KG1 (cell line): ENCODE data around the gene GUCY1A2.

Experiments
- DNase-seq: peaks from one replicate; lab custom pipeline; 2025; lab: John Stamatoyannopoulos, UW

GUCY1A2 gene

DNA sequence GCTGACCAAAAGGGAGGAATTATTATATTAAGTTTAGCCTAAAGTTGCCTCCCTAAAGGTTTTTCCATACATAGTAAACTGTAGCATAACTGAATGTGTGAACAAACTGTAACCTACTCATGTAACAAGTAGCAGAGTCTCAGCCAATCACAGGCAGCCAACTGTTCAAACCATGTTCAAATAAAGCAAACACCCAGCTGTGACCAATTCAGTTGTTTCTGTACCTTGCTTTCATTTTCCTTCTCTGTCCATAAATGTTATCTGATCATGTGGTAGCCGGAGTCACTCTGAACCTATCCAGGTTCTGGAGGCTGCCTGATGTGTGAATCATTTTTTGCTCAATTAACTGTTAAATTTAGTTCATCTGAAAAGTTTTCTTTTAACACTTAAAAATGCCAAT, 373.5 kb downstream of the GUCY1A2 start:
- no peak for DNase-seq

DNA sequence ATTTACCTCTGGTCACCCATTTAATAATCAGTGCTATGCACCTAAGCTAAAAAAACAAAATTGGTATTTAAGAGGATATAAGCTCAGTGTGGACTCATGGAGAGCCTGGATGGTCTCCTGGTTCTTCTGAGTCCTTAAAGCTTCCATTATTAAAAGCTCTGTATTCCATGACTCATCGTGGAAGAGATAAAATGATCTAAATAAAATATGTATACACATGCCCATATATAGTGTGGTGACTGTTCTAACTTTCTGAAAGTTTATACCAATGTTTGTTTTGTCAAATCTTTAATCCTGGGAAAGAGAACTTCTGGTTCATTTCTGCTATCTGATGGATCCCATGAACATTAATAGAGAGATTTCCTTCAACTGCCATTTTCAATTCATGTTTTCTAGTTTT, 375.9 kb downstream of the GUCY1A2 start:
- DNase-seq: no peak

GRCh38 chr11:106632283-106632682, 386.0 kb downstream of the GUCY1A2 start:
- no peak for DNase-seq

DNA sequence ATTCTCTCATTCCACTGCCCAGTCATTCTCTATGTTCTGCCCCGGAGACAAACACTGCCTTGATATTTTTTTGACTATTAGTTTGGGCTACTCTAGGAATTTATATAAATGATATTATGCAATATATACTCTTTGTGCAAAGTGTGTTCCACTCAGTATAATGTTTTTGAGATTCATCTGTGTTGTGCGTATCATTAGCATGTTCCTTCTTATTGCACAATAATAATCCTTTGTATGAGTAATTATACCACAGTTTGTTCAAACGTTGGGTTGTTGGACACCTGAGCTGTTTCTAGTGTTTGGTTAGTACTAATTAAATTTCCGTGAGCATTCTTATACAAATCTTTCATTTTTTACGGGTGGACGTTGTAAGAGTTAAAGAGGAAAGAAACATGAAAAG, 390.6 kb downstream of the GUCY1A2 start:
- no peak for DNase-seq

- DNase-seq: no peak
Observed at GRCh38 chr11:106625566-106625965, 392.7 kb downstream of the GUCY1A2 start.

DNA sequence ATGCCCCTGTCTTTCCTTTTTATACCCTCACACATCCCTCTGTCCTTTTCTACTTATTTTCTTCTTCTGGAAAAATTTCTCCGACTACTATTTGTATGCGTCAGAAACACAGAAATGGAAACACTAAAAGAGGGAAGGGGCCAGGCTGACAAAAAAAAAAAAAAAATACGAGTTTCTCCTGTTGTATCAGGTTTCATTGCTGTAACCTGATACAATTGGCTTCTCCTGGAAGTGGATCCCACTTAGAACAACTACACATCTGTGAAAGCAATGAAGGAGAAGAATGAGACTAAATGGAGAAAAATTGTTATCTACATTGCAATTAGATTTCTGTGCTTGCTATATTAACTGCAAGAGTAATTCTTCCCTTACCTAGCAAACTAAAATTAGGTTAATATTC, 393.9 kb downstream of the GUCY1A2 start:
- DNase-seq: no peak
